ENCODE measurements around the gene POFUT2. TPM values are rescaled to one million over a fixed set of nuclear protein-coding genes. Genes with fewer than 3 reads are reported as not detected.

Gene POFUT2
- total RNA-seq, 2 donors from 2014 or later, result 11.3 to 16.0 TPM

DNA sequence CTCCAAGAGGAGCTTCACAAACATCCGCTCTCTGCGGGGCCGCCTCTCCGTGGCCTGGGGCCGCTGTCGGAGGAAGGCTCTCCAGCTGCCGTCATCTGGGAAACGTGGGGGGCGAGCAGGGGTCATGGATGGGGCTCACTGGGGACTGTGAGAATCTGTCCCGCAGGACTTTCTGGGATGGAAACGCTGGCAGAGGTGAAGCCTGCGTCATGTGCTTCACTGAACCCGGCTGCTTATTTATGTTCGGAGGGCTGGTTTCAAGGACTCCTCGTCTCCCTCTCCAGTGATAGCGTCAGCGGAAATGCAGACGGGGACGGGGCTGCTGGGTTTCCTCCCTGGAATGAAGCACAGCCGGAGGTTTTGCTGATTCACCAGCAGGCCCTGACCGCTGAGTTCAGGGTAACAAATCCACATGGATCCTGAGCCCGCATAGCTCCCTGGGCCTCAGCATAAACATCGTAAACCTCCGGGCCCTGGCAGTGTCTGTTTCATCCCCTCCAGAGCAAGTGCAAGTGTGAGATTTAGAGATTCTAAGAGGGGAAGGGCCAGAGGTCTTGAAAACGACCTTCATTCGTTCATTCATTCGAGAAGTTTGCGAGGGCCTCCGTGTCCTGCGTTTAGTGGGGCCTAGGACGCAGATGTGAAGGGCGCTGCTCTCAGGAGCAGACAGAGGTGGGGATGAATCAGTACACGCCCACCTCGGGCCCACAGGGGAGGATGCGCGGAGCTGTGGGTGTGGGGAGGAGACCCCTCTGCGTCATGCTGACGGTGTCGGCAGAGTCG is 7.0 kb upstream of the POFUT2 start:
- peak overlapping the region; percentile 12 to 74 for H3K27ac Mint-ChIP-seq
- DNase-seq (ENCODE audit: low spot score in 2 of 2), result no peak
- no peak for ATAC-seq
- no peaks in the 10 kb centered on the region for H3K36me3 Mint-ChIP-seq
- H3K9me3 Mint-ChIP-seq, result no peaks in the 10 kb centered on the region

DNA sequence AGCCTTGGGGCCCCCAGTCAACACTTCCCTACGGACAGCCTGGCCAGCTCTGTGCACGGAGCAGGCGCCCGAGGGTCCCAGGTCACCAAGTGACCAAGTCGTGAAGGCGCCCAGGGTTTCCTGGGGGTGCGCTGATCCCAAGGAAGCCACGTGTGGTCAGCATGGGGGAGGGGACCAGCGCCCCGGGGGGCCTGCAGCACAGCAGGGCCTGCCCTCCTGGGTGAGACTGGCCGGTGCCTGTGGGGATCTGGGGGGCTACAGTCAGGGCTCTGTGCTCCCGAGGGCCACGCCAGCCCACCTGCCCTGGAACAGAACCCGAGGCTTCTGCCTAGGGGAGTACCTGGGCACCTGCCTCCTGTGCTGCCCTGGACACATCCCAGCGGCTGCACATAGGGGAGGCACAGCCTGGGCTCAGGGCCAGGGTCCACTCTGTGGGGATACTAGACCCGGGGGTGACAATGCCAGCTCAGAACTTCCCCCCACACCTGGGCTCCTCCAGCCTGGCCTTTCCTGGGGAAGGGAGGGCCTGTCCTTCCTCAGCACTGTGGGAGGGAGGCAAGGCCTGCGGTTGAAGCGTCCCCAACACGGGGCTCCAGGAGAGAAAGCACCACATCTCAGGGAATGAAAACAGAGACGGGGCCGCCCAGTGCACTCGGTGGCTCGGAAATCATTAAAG is 6.2 kb upstream of the POFUT2 start:
- Mint-ChIP-seq H3K36me3 (no peaks in the 10 kb centered on the region), H3K9me3 (no peaks in the 10 kb centered on the region), H3K27ac (no peak overlapping the region)
- ATAC-seq (no peak), DNase-seq (ENCODE audit: low spot score in 2 of 2) (no peak)

DNA sequence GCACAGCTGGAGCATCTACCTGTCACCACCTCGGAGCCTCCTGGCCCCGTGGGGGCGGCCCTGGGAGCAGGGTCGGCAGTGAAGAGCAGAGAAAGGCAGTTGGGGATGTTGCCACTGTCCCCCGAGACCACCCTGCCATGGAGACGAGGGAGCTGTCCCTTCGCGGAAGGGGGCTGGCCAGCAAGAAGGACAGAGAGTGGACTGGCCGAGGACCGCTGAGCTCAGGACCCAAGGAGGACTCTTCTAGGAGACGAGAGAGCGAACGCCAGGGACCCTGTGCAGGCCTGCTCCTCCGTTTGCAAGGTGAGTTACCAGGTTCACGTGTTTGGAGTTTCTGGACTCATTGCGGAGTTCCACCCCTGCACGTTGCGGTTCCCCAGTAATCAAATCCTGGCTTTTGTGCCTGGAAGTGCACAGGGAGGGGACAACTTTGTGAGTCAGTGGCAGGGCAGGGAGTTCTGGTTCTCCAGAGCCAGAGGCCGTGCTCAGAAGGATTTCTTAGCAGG is 5.6 kb upstream of the POFUT2 start:
- peak overlapping the region; percentile 14 to 68 for H3K27ac Mint-ChIP-seq
- ATAC-seq, result no peak
- DNase-seq (ENCODE audit: low spot score in 2 of 2), result no peak
- H3K9me3 Mint-ChIP-seq, result no peaks in the 10 kb centered on the region
- no peaks in the 10 kb centered on the region for H3K36me3 Mint-ChIP-seq

DNA sequence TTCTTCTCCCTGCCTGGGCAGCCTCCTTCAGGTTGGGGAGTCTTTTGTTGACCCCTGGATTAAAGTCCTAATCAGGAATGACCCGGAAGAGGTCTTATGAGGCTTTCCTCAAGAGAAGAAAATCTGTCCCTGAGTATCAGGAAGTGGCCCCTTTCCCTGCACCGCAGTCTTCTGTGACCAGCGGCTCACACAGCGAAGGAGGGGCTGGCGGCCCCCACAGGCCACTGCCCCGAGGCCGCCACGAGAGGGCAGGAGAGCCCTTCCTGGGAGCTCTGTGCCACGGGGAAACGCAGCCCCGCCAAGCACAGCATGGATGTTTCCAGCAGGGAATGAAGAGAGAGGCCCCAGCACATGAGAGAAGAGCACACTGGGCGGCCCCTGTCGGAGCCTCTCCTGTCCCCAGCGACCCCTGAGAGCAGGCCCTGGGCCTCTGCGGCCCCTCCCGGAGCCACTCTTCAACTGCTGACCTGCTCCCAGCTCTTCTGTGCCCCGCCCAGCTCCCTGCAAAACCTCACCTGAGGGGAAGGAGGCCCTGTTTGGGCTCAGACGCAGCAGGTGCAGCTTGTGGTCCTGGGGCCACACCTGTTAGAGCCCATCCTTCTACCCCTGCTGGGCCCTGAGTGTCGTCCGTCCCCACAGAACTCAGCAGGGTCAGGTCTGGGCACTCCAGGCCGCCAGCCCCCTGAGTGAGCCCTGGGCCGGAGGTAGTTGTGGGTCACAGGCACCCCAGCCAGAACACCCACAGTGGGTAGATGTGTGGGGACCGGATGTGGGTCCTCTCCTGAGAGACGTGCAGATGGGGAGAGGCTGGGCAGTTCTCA is 4.9 kb upstream of the POFUT2 start:
- Mint-ChIP-seq H3K9me3 (no peaks in the 10 kb centered on the region), H3K36me3 (no peaks in the 10 kb centered on the region), H3K27ac (peak overlapping the region; percentile 50 to 68)

DNA sequence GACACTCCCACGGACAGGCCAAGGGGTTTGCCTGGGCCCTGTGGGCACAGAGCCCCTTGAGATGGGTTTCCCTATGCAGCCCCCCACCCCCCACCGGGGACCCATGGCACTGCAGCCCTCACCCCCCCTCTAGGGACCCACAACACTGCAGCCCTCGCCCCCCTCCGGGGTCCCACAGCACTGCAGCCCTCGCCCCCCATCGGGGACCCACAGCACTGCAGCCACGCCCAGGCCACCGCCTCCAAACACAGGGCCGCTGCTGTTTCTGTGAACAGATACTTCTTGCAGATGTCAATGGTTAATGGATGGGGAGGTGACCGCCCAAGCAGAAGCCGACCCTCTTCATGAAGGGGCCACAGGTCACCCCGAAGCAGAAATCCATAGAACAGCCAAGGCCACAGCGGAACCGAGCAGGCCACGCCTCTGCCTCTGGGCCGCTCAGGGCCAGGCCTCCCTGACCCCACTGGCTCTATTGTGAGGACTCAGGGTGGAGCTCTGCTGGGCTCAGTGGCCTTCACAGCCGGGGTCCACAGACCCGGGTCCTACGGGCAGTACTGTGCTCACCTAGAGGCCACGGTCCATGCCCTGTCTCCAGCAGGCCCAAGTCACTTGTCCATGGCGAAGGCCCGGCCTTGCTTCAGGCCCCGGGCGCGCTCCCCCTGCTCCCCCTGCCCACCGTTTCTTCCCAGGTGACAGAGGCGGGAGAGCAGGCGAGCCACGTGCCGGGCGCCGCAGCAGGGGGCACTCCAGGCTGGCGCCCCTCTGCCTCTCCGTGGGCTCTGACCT is 4.1 kb upstream of the POFUT2 start:
- DNase-seq (ENCODE audit: low spot score in 2 of 2) (no peak), ATAC-seq (no peak)
- Mint-ChIP-seq H3K36me3 (no peaks in the 10 kb centered on the region), H3K27ac (peak overlapping the region in 1 of 2 donors; percentile 68), H3K9me3 (no peaks in the 10 kb centered on the region)

More for the DNA sequence above, 4.9 kb upstream of the POFUT2 start:
- peak in 1 of 2 donors; percentile 76 for DNase-seq (ENCODE audit: low spot score in 2 of 2)
- ATAC-seq, result peak; percentile 63 to 69

DNA sequence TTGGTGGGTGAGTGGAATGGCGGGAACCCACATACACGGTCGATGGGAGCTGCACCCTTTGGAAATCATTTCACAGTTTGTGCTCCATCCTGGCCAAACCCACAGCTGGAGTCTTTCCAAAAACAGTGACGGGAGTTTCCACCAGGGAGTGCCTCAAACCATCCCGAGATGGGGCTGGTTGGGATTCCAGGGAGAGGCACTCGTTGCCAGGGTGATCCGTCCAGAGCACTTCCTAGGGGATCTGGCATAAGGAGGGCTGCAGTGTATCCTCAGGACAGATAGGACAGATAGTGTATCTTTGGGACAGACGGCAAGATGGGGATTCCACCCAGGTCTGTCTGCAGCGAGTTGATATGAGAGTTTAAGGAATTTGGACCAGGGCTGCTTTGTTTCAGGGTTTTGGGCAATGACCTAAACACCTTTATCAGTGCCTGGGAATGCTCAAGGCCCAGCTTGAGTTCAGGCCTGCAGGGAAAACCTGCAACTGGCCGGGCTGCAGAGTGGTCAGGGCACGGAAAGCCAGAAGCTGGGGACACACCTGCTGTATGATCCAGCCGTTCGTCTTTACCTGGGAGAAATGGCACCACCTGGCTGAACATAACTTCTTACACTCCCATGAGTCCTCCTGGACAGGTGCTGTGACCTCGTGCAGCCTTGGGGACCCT is 3.4 kb upstream of the POFUT2 start:
- Mint-ChIP-seq H3K9me3 (no peaks in the 10 kb centered on the region), H3K27ac (peak overlapping the region in 1 of 2 donors; percentile 9), H3K36me3 (no peaks in the 10 kb centered on the region)
- peak in 1 of 2 donors; percentile 48 for DNase-seq (ENCODE audit: low spot score in 2 of 2)
- no peak for ATAC-seq

DNA sequence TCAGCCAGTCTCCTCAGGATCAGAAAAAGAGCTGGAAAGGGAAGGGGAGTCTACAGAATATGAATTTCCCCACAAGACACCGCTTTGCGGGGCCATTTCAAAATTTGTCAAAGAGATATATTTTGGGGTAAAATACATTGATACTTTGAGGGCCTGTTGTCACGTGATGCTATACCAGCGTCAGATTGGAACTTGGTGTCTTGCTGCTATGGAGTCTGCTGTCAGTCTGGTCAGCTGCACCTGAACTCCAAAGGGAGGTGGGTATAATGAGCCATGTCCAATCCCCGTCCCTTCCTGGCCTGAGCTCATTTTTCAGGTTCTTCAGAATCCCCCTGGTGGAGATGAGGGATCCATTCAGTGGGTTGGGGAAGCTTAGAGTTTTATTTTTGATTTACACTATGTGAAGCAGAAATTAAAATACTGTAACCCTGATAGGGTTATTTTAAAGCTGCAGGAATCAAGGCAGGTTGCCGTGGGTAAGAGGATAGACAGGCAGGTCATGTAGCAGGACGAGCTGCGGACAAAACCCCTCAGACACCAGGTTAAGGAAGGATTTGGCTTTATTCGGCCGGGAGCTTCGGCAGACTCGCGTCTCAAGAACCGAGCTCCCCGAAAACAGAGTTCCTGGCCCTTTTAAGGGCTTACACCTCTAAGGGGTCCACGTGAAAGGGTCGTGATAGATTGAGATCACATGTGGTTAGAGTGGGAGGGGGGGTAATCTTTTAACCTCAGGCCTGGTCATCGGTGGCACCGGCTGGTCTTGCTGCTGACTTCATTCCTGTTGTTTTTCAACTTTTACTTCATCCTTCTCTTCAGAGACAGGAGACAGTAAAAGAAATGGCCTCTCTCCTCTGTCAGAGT is 2.2 kb upstream of the POFUT2 start:
- DNase-seq (ENCODE audit: low spot score in 2 of 2), result peak in 1 of 2 donors; percentile 44
- H3K27ac Mint-ChIP-seq, result peak overlapping the region; percentile 9 to 24
- peaks cover 0 to 4% of the 10 kb centered on the region in 2 donors for H3K36me3 Mint-ChIP-seq
- no peaks in the 10 kb centered on the region for H3K9me3 Mint-ChIP-seq
- no peak for ATAC-seq

DNA sequence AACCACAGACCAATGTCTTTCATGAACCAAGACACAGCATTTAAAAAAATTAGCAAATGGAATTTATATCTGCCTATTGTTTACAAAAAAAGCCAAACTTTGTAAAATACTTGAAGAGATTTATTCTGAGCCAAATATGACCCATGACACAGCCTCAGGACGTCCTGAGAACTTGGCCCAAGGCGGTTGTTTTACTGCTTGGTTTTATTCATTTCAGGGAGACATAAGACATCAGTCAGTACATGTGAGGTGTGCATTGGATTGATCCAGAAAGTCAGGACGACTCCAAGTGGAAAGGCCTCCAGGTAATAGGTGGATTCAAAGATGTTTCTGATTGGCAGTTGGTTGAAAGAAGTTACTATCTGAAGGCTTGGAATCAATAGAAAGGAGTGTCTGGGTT is 1.4 kb upstream of the POFUT2 start:
- DNase-seq (ENCODE audit: low spot score in 2 of 2) (no peak), ATAC-seq (no peak)
- H3K9me3 Mint-ChIP-seq, result no peaks in the 10 kb centered on the region
- peaks cover 0 to 6% of the 10 kb centered on the region in 2 donors for H3K36me3 Mint-ChIP-seq
- H3K27ac Mint-ChIP-seq, result peak overlapping the region in 1 of 2 donors; percentile 9

DNA sequence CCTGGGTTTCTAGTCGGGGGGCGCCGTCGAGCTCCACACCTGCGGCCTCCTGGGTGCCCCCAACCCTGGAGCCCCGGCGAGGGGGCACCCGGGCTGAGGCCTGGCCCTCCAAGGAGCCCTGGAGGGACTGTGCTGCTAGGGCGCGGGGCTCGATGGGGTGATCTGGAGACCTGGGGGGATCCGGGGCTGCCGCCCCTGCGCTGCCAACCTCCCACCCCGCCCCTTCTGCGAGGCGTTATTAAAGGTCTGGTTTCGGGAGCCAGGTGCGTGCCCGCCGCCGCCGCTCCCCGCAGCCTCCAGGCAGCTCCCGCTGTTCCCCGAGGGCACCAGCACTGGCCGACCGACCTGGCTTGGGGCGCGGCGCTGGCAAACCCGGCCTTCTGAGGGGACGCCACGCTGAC is 746 bp upstream of the POFUT2 start:
- no peaks in the 10 kb centered on the region for H3K9me3 Mint-ChIP-seq
- no peak for ATAC-seq
- DNase-seq (ENCODE audit: low spot score in 2 of 2), result peak in 1 of 2 donors; percentile 57

DNA sequence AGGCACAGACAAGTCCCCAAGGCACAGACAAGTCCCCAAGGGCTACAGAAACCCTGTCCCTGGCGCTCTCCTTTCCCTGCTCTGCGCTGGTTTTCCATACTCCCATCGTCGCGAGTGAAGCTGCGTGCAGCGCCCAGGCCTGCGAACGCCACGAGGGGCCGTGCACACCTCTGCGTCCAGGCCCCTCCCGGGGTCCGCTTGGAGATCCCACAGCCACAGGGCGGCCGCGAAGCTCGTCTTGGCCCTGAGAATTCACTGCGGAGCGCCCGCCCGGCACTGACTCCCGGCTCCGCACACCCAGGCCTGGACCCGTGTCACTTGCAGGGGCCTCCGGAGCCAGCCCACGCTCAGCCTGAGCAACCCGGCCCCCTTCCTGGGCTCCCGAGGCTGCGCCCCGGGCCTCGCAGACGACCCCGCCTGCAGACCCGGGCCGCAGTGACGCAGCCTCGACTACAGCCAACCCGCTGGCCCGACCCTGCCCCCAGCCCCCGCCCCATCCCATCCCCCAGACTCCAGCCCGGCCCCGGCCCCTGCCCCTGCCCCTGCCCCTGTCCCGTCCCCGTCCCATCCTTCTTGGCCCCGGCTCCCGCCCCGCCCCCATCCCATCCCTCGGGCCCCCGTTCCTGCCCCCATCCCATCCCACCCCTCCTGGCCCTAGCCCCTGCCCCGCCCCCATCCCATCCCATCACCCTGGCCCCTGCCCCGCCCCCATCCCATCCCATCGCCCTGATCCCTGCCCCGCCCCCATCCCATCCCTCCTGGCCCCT is 841 bp downstream of the POFUT2 start:
- DNase-seq (ENCODE audit: low spot score in 2 of 2), result peak in 1 of 2 donors; percentile 54
- no peaks in the 10 kb centered on the region for H3K9me3 Mint-ChIP-seq
- H3K27ac Mint-ChIP-seq, result no peak overlapping the region
- peaks cover 0 to 6% of the 10 kb centered on the region in 2 donors for H3K36me3 Mint-ChIP-seq
- ATAC-seq, result no peak

More for the DNA sequence above, 746 bp upstream of the POFUT2 start:
- Mint-ChIP-seq H3K36me3 (peaks cover 0 to 6% of the 10 kb centered on the region in 2 donors), H3K27ac (peak overlapping the region in 1 of 2 donors; percentile 81)

DNA sequence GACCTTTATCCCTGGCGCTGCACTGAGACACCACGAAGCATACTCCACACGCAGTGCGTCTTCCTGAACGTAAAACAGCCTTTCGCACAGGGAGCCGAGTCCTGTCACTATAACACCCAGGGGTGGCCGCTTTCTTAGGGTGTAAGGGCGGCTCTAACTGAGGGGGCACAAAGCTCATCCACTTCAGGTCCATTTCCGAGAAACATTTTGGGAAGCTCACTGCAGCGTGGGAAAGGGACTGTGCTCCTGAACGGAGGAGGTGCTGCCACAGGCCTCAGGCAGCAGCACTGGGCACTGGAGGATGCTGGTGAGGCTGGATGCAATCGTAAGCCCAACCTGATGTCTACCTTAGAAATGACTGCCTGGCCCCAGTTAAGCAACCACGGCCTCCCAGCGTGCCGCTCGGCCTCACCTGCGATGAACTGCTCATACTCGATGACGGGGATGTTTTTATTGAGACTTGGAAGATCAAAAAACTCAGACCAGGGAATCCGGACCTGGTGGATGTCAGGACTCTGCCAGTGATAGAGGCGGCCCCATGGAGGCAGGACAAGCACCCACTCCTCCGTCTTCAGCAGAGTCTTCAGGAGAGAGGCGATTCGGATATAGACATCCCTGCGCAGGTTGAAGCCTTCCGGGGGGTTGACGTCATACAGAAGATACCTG is 2.3 kb downstream of the POFUT2 start:
- Mint-ChIP-seq H3K36me3 (peaks cover 5 to 6% of the 10 kb centered on the region in 2 donors), H3K27ac (peak overlapping the region in 1 of 2 donors; percentile 87), H3K9me3 (no peaks in the 10 kb centered on the region)
- DNase-seq (ENCODE audit: low spot score in 2 of 2) (peak in 1 of 2 donors; percentile 44), ATAC-seq (no peak)

DNA sequence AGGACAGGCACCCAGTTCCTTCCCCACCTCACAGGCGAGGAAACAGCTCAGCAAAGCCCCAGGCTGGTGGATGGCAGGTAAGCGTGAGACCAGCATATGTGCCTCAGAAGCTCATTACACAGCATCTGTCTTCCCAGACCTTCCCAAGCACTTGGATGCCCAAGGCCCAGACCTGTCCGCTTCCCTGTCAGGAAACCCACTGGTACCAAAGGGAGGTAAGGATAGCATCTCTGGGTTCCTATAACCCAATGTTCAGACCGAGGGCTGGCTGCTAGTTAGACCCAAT is 3.3 kb downstream of the POFUT2 start:
- Mint-ChIP-seq H3K36me3 (peaks cover 6 to 10% of the 10 kb centered on the region in 2 donors), H3K9me3 (no peaks in the 10 kb centered on the region), H3K27ac (no peak overlapping the region)
- ATAC-seq (no peak), DNase-seq (ENCODE audit: low spot score in 2 of 2) (peak in 1 of 2 donors; percentile 52)

DNA sequence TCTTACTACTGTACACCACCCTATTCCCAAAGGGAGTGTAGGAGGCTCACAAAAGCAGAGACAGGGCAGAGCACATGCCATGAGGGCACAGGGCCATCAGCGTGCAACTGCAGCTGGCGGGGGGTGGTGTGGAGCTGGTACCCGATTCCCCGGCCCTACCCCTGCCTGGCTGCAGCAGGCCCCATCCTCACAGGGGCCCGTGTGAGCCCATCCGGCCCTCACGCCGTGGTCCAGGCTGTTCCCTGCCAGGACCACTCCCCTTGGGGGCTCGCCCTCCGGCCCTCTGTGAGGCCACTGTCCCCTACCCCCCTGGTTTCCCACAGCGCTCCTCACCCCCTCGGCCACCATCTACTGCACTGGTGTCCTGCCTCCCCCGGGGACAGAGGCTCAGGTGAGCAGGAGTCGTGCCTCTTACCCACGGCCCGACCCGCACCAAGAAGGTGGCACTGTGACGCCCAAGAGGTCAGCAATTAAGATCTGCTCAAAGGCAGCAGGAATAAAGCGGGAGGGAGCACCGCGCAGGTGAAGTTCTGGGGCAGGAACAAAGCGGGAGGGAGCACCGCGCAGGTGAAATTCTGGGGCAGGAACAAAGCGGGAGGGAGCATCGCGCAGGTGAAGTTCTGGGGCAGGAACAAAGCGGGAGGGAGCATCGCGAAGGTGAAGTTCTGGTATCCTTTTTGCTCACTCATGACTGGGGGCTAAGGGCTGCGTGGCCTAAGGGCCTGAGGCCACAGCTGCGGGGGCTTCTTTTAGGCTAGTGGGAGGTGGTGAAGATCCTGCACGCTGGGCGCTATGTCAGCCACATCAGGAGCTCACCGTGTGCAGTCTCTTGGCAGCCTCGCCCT is 3.9 kb downstream of the POFUT2 start:
- no peak for ATAC-seq
- DNase-seq (ENCODE audit: low spot score in 2 of 2), result peak in 1 of 2 donors; percentile 52
- no peak overlapping the region for H3K27ac Mint-ChIP-seq
- peaks cover 6 to 10% of the 10 kb centered on the region in 2 donors for H3K36me3 Mint-ChIP-seq
- no peaks in the 10 kb centered on the region for H3K9me3 Mint-ChIP-seq
